Left renal pelvis (tissue), 4 donors: ENCODE data around the gene IL24. TPM values are rescaled to one million over a fixed set of nuclear protein-coding genes. Genes with fewer than 3 reads are reported as not detected.
"Not testable (repeated sequence)": the region's sequence is repeated elsewhere in the genome, so short reads cannot be mapped to it uniquely, and the experiment has no call there.

Experiments
- DNase-seq, 4 donors: peaks; one replicate each; pipeline ENCODE4 v3.0.0-alpha.2; 2013; ENCODE audit warnings: low read depth in 4 of 4, low spot score in 3 of 4
- polyA plus RNA-seq, 4 donors: library from polyadenylated mRNA; unstranded; fragments of 120-200 nt; gene quantifications; one replicate each; pipeline ENCODE4 v1.2.1, GENCODE V29; 2013; ENCODE audit not compliant: insufficient read length in 4 of 4

IL24 gene
- polyA plus RNA-seq, result under 1 TPM; 0.25 to 0.52 (median 0.38) TPM

GRCh38 chr1:206897175-206897574, at the start of gene IL24:
Gene IL24, plus strand, starts transcription at chr1:206897443. Its CDS starts 390 bp downstream, at chr1:206897833.
- no peak for DNase-seq

GRCh38 chr1:206847946-206848345, 49.3 kb upstream of the IL24 start:
- DNase-seq, result no peak

- DNase-seq, result no peak
Observed at GRCh38 chr1:206850401-206850800, 46.8 kb upstream of the IL24 start.

GRCh38 chr1:206851341-206852010, 45.8 kb upstream of the IL24 start:
- DNase-seq, result no peak

- not testable (repeated sequence) for DNase-seq
Observed at GRCh38 chr1:206852662-206853061, 44.6 kb upstream of the IL24 start.

GRCh38 chr1:206853696-206854095, 43.5 kb upstream of the IL24 start:
- DNase-seq, result not testable (repeated sequence)

GRCh38 chr1:206854401-206855129, 42.7 kb upstream of the IL24 start:
- DNase-seq, result no peak

- DNase-seq, result no peak
Observed at GRCh38 chr1:206855859-206856258, 41.4 kb upstream of the IL24 start.

- no peak for DNase-seq
Observed at GRCh38 chr1:206856674-206857464, 40.4 kb upstream of the IL24 start.

GRCh38 chr1:206859082-206859521, 38.1 kb upstream of the IL24 start:
- no peak for DNase-seq

- no peak for DNase-seq
Observed at GRCh38 chr1:206860165-206860564, 37.1 kb upstream of the IL24 start.

GRCh38 chr1:206863266-206863665, 34.0 kb upstream of the IL24 start:
- no peak for DNase-seq

GRCh38 chr1:206864939-206865671, 32.1 kb upstream of the IL24 start, which contains the start of gene IL20:
Gene IL20, plus strand, starts transcription at chr1:206865623. Its CDS starts 230 bp downstream, at chr1:206865853.
- peak in 1 of 4 donors; percentile 16 for DNase-seq

- no peak for DNase-seq
Observed at GRCh38 chr1:206866062-206866461, 31.2 kb upstream of the IL24 start.

GRCh38 chr1:206867239-206867638, 30.0 kb upstream of the IL24 start:
- DNase-seq, result no peak

GRCh38 chr1:206867716-206868115, 29.5 kb upstream of the IL24 start:
- DNase-seq, result no peak

GRCh38 chr1:206868264-206868663, 29.0 kb upstream of the IL24 start:
- DNase-seq, result no peak

GRCh38 chr1:206872139-206872538, 25.1 kb upstream of the IL24 start:
- DNase-seq, result no peak

GRCh38 chr1:206873603-206874188, 23.5 kb upstream of the IL24 start:
- no peak for DNase-seq

- DNase-seq, result no peak
Observed at GRCh38 chr1:206875752-206876377, 21.4 kb upstream of the IL24 start.
